BLaER1 (cell line): Measurements from ENCODE around the gene LMCD1.

ENCODE experiments used
- H3K27ac ChIP-seq: shearing (Covaris generic); formaldehyde crosslinking; 2 replicates; pipeline ENCODE4 v1.8.1; 2022
- H3K27me3 ChIP-seq: shearing (Covaris generic); formaldehyde crosslinking; 2 replicates; pipeline ENCODE4 v1.8.1; 2022
- H3K36me3 ChIP-seq: shearing (Covaris generic); formaldehyde crosslinking; 2 replicates; pipeline ENCODE4 v1.8.1; 2022
- H3K4me1 ChIP-seq: shearing (Covaris generic); formaldehyde crosslinking; 2 replicates; pipeline ENCODE4 v1.8.1; 2022
- H3K4me2 ChIP-seq: shearing (Covaris generic); formaldehyde crosslinking; 2 replicates; pipeline ENCODE4 v1.8.1; 2022
- H3K4me3 ChIP-seq: shearing (Covaris generic); formaldehyde crosslinking; 2 replicates; pipeline ENCODE4 v1.8.1; 2022
- H3K9ac ChIP-seq: shearing (Covaris generic); formaldehyde crosslinking; 2 replicates; pipeline ENCODE4 v1.8.1; 2022
- H3K9me3 ChIP-seq: shearing (Covaris generic); formaldehyde crosslinking; 2 replicates; pipeline ENCODE4 v1.8.1; 2022
- H4K20me1 ChIP-seq: shearing (Covaris generic); formaldehyde crosslinking; 2 replicates; pipeline ENCODE4 v1.8.1; 2022
- Cebpa-rat ChIP-seq: shearing (Covaris generic); IDR thresholded peaks from 2 replicates; pipeline ENCODE4 v1.8.1; 2022

LMCD1 gene

DNA sequence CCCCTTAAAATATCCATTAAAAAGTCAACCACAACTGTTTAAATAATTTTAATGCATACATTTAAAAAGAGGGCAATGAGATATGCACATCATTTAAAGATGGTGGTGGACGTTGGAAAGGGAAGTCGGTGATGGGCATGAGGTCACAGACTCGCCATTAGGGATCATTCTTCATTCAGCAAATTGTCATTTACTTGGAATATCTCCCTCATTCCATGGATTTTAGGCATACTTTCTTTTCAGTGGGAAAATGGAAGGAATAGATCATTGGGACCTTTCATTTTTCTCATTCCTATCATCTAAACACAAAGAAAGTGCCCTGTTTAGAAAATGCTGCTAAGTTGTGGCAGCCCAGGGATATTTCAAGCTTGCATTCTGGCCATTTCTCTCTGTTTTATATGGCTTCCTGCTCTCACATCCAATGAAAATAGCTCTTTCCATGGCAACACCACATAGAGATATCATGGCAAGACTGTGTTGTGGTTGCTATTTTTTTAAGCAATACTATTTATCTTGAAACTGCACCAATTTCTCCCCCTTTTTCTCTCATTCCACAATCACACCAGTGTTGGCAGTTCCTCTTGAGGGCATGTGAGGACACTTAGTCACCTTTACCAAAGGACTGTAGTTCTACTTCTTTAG is 40.7 kb upstream of the LMCD1 start:
- no peak for TF ChIP-seq Cebpa-rat
- H3K9ac ChIP-seq: no peak overlapping the region
- no peak overlapping the region for H3K27ac ChIP-seq
- H3K4me3 ChIP-seq: no peak overlapping the region
- no peaks in the 10 kb centered on the region for H3K4me1 ChIP-seq
- no peaks in the 10 kb centered on the region for H3K9me3 ChIP-seq
- H3K27me3 ChIP-seq: no peaks in the 10 kb centered on the region
- no peak overlapping the region for H3K4me2 ChIP-seq
- H3K36me3 ChIP-seq: no peaks in the 10 kb centered on the region
- no peaks in the 10 kb centered on the region for H4K20me1 ChIP-seq

DNA sequence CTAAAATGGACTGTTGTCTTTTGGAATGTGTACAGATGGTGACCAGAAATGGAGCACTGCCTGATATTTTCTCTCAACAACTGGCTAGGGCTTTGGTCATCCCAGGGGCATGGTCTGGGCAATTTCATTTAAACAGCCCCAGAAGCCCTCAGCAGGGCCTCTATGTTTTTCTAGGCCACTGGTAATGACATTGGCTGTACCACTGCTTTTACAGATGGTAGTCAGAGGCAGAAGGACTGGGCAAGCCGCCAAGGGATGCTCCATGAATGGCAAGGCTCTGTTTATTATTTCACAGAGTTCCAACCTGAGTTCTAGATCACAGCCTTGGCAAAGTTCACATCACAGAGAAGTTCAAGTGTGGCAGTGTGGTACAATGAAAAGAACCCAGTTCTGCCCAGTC is 37.0 kb upstream of the LMCD1 start:
- no peak overlapping the region for H3K27ac ChIP-seq
- no peak for TF ChIP-seq Cebpa-rat

DNA sequence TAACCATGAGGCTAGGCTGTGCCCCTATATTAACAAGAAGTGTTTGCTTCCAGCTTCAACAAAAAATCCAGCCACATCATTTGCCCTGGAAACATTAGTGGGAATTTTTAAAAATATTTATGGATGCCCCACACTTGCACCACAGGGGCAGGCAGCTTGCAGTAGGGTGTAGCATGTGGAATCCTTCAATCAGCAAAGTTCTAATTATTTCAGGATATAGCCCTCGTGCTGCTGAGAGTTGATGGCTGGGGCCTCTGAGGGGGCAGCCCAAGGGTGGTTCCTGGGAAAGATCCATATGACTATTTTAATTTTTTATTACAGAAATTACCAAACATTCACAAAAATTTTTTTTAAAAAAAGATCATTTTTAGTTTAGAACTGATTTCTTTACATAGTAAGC is 35.1 kb upstream of the LMCD1 start:
- Histone ChIP-seq H3K36me3 (no peaks in the 10 kb centered on the region), H3K4me2 (no peak overlapping the region), H3K27ac (no peak overlapping the region), H3K9ac (no peak overlapping the region), H4K20me1 (no peaks in the 10 kb centered on the region), H3K4me3 (no peak overlapping the region), H3K27me3 (no peaks in the 10 kb centered on the region), H3K9me3 (no peaks in the 10 kb centered on the region), H3K4me1 (no peaks in the 10 kb centered on the region)
- TF ChIP-seq Cebpa-rat: no peak

More for the DNA sequence above, 37.0 kb upstream of the LMCD1 start:
- H3K4me3 ChIP-seq: no peak overlapping the region
- no peaks in the 10 kb centered on the region for H3K27me3 ChIP-seq
- H3K9me3 ChIP-seq: no peaks in the 10 kb centered on the region
- H3K4me2 ChIP-seq: no peak overlapping the region
- no peak overlapping the region for H3K9ac ChIP-seq
- no peaks in the 10 kb centered on the region for H3K36me3 ChIP-seq
- no peaks in the 10 kb centered on the region for H3K4me1 ChIP-seq
- H4K20me1 ChIP-seq: no peaks in the 10 kb centered on the region

DNA sequence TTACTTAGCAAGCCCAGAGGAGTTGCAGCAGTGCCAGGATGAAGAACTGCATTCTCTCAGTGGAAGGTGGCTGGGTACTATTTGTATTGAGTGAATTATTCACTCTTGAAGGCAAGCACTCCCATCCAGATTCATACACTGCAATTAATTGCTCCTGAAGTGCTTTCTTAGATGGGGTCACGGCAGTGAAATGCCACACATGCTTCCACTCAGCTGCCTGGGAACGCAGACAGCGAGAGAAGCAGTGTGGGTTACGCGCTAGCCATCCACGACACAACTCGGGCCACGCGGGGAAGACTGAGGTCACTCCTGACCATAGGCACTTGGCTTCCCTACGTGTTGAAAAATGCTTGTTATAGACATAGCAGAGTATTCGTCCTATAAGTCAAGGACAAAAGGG is 30.8 kb upstream of the LMCD1 start:
- Histone ChIP-seq H3K4me2 (no peak overlapping the region), H3K9me3 (no peaks in the 10 kb centered on the region), H3K27me3 (no peaks in the 10 kb centered on the region), H3K27ac (no peak overlapping the region), H3K36me3 (no peaks in the 10 kb centered on the region), H3K4me3 (no peak overlapping the region), H3K9ac (no peak overlapping the region), H3K4me1 (no peaks in the 10 kb centered on the region), H4K20me1 (no peaks in the 10 kb centered on the region)
- no peak for TF ChIP-seq Cebpa-rat

DNA sequence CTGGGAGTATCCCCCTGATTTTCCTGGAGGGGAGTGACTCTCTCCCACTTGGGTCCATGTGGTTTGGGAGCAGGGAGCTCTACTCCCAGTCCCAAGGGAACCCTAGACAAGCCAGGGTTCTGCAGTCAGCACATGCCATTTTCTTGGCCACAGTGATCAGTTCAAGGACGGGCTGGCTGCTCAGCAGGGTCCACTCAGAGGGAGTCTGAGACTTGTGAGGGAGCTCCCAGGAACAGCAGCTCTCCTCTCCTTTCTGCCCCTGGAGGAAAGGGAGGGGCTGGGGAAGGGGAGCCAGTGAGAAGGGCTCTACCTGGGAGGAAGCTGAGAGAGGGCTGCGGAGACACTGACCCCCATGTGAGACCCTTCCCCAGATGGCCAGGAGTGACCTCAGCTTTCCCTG is 29.1 kb upstream of the LMCD1 start:
- TF ChIP-seq Cebpa-rat: no peak
- Histone ChIP-seq H3K4me2 (no peak overlapping the region), H3K4me3 (no peak overlapping the region), H3K4me1 (no peaks in the 10 kb centered on the region), H3K9ac (no peak overlapping the region), H4K20me1 (no peaks in the 10 kb centered on the region), H3K27ac (no peak overlapping the region), H3K27me3 (no peaks in the 10 kb centered on the region), H3K9me3 (no peaks in the 10 kb centered on the region), H3K36me3 (no peaks in the 10 kb centered on the region)

DNA sequence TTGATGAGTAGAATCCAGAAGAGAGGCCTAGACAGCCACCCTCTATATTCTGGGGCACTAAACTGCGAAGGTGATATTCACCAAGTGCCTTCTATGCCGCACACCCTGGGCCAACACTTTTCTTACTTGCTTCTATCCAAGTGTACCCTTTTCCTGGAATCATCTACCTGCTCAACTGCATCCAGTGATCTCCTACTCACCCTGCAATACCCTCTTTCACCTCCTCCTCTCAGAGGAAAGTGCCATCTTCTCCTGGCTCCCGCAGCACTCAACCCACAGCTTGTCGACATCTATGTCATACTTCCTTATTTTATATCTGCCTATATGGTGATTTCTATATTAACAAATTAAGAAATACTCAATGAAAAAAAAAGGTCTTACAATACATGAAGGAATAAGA is 28.6 kb upstream of the LMCD1 start:
- Histone ChIP-seq H3K9me3 (no peaks in the 10 kb centered on the region), H3K36me3 (no peaks in the 10 kb centered on the region), H3K4me1 (no peaks in the 10 kb centered on the region), H3K4me2 (no peak overlapping the region), H3K4me3 (no peak overlapping the region), H3K27ac (no peak overlapping the region), H3K9ac (no peak overlapping the region), H3K27me3 (no peaks in the 10 kb centered on the region), H4K20me1 (no peaks in the 10 kb centered on the region)
- TF ChIP-seq Cebpa-rat: no peak

DNA sequence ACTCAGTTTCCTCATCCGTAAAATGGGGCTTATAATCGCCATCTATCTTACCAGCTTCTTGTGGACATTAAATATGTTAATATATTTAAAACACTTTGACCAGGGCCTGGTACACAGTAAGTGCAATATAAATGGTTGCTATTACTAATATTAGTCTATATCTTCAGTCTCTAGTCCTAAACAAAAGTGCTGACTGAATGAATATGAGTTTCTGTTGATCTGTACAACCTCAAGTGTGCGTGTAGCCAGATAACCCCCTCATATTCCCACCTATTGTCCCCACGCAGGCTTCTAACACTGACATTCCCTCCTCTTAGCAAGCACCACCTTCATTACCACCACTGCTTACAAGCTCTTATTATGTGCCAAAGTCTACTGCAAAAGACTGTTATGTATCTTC is 27.6 kb upstream of the LMCD1 start:
- Histone ChIP-seq H3K4me3 (no peak overlapping the region), H3K9me3 (no peaks in the 10 kb centered on the region), H3K36me3 (no peaks in the 10 kb centered on the region), H3K4me1 (no peaks in the 10 kb centered on the region), H3K27me3 (no peaks in the 10 kb centered on the region), H4K20me1 (no peaks in the 10 kb centered on the region), H3K27ac (no peak overlapping the region), H3K4me2 (no peak overlapping the region), H3K9ac (no peak overlapping the region)
- no peak for TF ChIP-seq Cebpa-rat

DNA sequence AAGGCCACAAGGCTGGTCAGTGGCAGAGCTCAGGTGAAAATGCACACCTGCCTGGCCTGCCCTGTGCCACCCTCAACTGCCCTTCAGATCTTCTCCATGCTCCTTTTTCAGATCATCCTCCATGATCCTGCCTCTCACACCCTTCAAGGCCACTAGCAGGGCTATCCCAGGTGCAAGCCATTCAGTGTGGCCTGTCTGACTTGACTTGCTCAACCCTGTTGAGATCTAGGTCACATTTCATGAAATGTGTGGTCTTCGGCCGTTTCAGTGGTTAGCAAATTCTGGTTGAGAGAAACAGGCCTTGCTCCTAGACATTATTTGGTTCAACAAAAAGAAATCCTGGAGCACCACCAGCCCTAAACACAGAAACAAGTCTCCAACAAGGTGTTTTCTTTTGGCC is 26.6 kb upstream of the LMCD1 start:
- Histone ChIP-seq H3K4me2 (no peak overlapping the region), H3K4me3 (no peak overlapping the region), H3K27me3 (no peaks in the 10 kb centered on the region), H3K36me3 (no peaks in the 10 kb centered on the region), H3K27ac (no peak overlapping the region), H3K4me1 (no peaks in the 10 kb centered on the region), H3K9ac (no peak overlapping the region), H4K20me1 (no peaks in the 10 kb centered on the region), H3K9me3 (no peaks in the 10 kb centered on the region)
- no peak for TF ChIP-seq Cebpa-rat

DNA sequence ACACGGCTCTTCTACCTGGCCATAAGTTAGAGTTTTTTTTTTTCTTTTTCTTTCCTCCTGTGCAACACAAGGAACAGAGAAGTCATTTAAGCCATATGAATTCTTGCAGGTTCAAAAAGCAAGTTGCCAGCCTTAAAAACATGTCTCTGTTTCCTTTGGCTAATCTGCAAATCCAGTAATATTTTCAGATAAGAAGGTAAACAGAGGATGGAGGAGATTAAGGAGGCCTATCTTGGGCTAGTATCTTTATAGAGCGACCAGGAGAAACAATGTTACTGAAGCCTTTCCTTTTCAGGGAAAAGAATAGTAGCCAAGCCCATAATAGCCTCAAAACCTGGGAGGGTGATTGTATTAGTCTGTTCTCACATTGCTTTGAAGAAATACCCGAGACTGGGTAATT is 20.9 kb upstream of the LMCD1 start:
- Histone ChIP-seq H3K36me3 (no peaks in the 10 kb centered on the region), H3K27ac (no peak overlapping the region), H3K9ac (no peak overlapping the region), H3K9me3 (no peaks in the 10 kb centered on the region), H3K4me2 (no peak overlapping the region), H3K4me3 (no peak overlapping the region), H4K20me1 (no peaks in the 10 kb centered on the region), H3K27me3 (no peaks in the 10 kb centered on the region), H3K4me1 (no peaks in the 10 kb centered on the region)
- TF ChIP-seq Cebpa-rat: no peak

DNA sequence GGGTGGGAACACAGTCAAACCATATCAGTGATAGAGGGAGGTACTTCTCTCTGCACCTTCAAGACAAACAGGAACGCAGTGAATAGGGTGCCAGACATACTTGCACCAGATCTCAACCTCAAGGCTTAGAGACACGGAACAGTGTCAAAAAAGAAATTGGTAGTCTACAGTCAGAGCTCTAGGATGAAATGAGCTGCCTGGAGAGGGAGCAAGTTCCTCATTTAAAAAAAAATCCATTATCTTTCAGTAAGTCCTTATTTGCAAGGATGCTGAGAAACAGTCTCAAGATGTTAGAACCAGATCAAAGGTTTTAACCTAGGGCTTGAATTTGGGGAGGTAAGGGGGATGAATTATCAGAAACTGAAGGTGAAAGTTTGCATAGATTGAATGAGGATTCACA is 20.2 kb upstream of the LMCD1 start:
- Histone ChIP-seq H3K4me3 (no peak overlapping the region), H3K4me2 (no peak overlapping the region), H3K4me1 (no peaks in the 10 kb centered on the region), H3K9ac (no peak overlapping the region), H4K20me1 (no peaks in the 10 kb centered on the region), H3K27me3 (no peaks in the 10 kb centered on the region), H3K27ac (no peak overlapping the region), H3K9me3 (no peaks in the 10 kb centered on the region), H3K36me3 (no peaks in the 10 kb centered on the region)
- no peak for TF ChIP-seq Cebpa-rat

DNA sequence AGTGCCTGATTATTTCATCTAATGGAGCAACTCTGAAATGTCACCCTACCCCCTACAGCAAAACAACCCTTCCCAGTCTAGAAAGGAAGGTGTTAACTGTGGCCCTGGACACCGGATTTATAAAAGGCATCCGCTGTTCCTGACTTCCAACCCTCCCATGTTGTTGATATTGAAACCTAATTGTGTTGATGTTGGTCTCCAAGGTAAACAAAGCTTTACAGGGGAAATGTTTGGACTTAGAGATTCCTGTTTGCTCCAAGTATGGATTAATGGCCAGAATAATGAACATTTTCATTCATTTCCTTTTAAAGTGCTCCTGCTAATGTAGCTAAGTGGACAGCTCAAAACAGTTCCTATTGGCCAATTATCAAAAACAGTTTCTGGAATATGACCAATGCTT is 19.4 kb upstream of the LMCD1 start:
- no peak overlapping the region for H3K27ac ChIP-seq
- no peak for TF ChIP-seq Cebpa-rat
- no peak overlapping the region for H3K9ac ChIP-seq
- H4K20me1 ChIP-seq: no peaks in the 10 kb centered on the region
- no peaks in the 10 kb centered on the region for H3K4me1 ChIP-seq
- H3K36me3 ChIP-seq: no peaks in the 10 kb centered on the region
- no peaks in the 10 kb centered on the region for H3K9me3 ChIP-seq
- H3K4me2 ChIP-seq: no peak overlapping the region
- no peak overlapping the region for H3K4me3 ChIP-seq
- no peaks in the 10 kb centered on the region for H3K27me3 ChIP-seq
